Stimulated activated CD4-positive, alpha-beta T cell treated with anti-CD3 and anti-CD28 coated beads, Interleukin-1b, Interleukin-23, amount 100 ng/mL, for 4 hours (primary cell): Measurements from ENCODE around the gene MYB.

Experiments used
- DNase-seq, 2 donors: peaks; one replicate each; pipeline ENCODE4 v3.0.0-alpha.2; 2020; ENCODE audit warnings: low read depth in 2 of 2

The MYB gene

DNA sequence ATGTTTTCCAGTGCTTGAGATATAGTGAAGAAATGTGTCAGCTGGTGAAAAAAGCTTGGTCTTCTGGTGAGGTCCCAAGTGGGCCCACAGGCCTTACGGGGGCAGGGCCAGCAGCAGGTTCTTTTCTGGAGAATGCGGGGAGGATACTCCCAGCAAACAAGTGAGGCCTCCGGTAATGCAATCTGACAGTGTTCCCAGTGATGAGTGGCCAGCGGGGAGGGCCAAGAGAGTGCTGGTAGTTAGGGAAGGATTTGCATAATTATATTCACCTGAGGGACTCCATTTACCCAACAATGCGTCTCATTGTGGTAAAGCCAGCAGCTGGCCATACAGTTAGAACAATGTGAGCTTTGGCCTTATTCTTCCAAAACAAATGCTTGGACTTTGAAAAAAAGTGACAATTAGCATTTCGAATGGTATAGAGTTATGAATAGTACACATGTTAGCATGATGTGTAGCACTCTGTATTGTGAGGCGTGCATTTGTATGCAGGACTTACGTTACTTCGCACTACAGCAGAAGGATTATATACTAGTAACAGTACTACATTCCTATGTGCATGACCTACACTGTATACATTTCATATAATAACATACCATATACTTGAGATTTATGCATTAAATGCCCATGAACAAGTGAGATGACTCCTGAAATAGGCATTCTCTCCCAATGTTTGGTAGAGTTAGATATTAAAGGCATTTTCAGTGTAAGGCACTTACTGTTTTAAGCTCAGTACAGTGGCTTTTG lies 69.8 kb downstream of the MYB start:
- no peak for DNase-seq

DNA sequence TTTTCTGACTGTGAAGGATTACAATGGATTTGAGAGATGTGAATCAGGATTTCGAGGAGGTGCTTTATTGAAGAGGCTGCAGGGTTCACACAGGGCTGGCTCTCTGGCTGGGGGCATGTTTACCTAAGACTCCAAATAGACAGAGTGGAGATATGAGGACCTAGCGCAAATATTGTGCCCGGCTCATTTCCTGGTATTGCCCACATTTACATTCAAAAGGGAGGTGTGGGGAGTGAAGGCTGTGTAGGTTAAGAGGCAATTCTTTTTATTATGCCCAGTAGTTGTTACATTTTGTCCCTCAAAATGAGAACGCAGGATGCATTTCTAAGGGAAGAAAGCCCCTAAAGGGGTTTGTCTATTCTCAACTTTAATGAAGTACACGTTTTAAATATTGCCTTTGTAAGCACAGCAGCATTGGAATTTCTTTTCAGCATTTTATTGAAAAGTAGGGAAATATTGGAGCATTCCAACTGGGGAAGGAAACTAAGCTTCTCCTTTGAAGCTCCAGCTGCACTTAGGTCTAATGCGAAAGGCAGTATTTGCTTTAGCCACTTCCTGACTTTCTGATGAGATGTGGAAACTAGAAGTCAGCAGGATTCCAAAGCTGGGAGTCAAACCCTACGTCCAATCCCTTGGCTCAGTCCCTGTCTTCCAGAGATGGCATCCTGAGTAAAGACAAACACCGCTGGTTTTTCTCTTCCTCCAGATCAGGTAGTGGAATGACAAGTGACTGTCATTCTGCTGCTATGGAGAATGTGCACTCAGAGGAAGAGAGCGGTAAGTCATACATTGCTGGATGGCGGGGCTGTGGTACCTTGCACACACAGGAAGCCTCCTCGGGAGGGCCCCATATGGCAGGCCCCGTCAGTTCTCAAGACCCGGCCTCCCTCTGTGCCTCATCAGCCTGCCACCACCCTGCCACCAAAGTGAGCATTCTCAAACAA lies 70.7 kb downstream of the MYB start:
- no peak for DNase-seq

DNA sequence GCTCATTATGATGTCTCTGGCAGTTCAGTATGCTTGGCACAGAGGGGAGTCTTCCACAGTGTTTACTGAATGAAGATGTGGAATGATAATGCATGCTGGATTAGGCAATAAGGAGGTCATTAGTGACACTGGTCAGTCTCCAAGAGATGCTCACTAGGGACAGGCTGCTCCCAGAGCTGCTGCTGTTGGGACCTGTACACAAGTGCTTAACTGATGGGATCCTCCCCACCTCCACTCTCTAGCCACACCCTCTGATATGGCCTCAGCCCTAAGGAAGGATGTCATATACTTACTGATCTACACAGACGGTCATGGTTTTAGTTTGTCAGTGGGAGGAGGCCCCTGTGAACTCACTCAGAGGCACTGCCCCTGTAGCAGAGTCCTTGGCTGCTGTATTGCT lies 73.4 kb downstream of the MYB start:
- no peak for DNase-seq

- no peak for DNase-seq
Measured at GRCh38 chr6:135256866-135257265, 75.8 kb downstream of the MYB start.

- no peak for DNase-seq
Measured at GRCh38 chr6:135257631-135258405, 76.7 kb downstream of the MYB start.

GRCh38 chr6:135258970-135259369 lies 77.9 kb downstream of the MYB start:
- no peak for DNase-seq

- DNase-seq = no peak
Measured at GRCh38 chr6:135260612-135261011, 79.5 kb downstream of the MYB start.

DNA sequence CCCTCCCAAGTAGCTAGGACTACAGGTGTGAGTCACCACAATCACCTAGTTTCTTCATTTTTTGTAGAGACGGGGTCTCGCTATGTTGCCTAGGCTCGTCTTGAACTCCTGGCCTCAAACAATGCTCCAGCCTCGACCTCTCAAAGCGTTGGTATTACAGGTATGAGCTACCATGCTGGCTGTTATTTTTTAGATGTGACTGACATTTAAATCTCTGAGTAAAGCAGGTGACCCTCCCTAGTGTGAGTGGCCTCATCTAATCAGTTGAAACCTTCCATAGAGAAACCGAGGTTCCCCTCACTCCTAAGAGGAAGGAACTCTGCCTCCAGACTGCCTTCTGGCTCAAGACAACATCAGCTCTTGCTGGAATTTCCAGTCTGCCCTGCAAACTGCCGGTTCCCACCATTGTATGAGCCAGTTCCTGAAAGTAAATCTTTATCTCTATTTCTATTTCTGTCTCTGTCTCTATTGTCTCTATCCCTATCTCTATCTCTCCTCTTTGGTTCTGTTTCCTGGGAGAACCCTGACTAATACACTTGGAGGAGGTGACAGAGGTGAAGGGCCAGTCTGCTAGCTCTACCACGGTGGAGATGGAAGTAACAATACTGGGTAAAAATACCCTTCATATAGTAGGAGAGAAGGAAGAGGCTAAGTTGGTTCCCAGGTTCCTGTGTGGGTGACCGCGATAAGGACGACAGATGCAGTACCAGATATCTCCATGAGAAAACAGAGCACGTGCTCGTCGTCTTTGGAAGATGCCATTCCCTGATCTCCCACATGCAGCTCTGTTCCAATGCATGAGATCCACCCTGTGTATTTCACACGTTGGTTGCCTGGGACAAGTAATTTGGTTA lies 81.0 kb downstream of the MYB start:
- no peak for DNase-seq

DNA sequence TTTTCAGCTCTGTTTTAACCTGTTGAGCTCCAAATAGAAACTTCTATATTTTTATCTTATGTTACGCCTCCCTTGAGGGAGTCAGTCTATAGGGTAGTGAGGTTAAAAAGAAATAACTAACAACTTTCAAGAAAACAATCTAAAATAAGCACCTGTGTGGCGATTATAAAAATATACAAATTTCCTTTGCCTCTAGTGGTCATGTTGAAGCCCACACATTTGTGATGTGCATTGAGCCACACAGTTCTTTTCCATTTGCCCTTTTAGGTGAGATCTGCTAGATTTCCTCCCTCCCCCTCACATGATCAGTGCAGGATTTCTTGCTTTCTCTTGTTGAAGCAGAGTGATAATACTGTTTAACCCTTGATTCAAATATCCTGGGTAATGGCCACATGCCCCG lies 84.2 kb downstream of the MYB start:
- no peak for DNase-seq

- DNase-seq = no peak
Measured at GRCh38 chr6:135266675-135267074, 85.6 kb downstream of the MYB start.

DNA sequence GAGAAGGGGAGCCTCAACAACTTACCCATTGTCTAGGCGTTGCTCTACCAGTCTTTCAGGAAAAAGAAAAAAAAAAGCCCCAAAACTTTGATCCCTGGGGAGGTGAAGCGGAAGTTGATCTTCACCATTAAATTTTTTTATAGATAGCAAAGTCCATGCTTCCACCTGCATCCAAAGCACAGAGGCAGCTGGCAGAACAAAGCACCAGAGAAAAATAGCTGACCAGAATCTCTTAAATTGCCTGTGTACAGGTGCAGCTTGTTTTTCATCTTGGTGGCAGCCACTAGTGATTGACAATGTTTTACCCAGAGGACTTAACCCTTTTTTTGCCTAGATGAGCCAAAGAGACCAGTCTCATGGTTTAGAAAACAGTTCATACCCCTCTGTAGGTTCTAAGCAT lies 86.0 kb downstream of the MYB start:
- no peak for DNase-seq

DNA sequence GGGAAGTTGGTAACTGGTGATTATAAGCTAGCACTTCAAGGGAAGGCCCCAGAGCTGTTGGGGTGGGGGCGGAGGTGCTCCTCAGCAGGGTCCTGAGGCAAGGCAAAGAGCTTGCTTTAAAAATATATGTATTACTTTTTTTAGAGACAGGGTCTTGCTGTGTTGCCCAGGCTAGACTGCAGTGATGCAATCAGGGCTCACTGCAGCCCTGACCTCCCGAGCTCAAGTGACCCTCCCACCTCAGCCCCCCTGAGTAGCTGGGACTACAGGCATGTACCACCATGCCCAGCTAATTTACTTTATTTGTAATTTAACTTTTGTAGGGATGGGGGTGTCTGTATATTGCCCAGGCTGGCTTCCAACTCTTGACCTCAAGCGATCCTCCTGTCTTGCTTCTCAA lies 87.2 kb downstream of the MYB start:
- no peak for DNase-seq

DNA sequence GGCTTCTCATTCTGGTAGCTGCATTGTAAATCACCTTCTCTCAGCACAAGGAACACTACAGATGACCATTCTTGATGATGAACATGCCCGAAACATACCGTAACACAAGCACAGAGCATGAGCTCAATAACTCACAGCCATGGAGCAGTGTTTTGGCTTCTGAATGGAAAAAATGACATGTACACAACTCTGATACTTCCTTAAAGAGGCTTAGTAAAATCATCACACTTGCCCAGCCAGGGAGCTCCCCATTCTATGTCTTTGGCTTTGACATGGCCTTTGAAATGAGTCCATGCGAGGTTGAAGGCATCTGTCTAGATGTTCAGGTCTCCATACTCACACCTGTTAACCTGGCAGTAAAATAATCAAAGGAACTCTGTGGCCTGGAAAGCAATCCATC lies 87.6 kb downstream of the MYB start:
- no peak for DNase-seq
